ENCODE data around the gene DDX39B.
"Not testable (repeated sequence)": the region's sequence is repeated elsewhere in the genome, so short reads cannot be mapped to it uniquely, and the experiment has no call there.

Gene DDX39B

GRCh38 chr6:31498748-31499147 lies 43.1 kb downstream of the DDX39B start:
- TF ChIP-seq CTCF (IDR thresholded peaks at IDR 0.05; ENCODE audit: control insufficient read depth, extremely low read depth, insufficient read depth) = no peak
- no peak for DNase-seq (ENCODE audit: low read depth)
- no peak overlapping the region for H3K4me3 ChIP-seq (ENCODE audit: low read depth, low read length)

- DNase-seq (ENCODE audit: low read depth) = no peak
- H3K4me3 ChIP-seq (ENCODE audit: low read depth, low read length) = no peak within 1 kb of the TSS
- TF ChIP-seq CTCF (IDR thresholded peaks at IDR 0.05; ENCODE audit: control insufficient read depth, extremely low read depth, insufficient read depth) = no peak
These were observed 44.0 kb downstream of the DDX39B start, which contains the start of gene MICB for GRCh38 chr6:31497531-31498476. Gene MICB (plus strand): TSS chr6:31498145. CDS start chr6:31498194, 49 bp downstream.

GRCh38 chr6:31496826-31497225 lies 45.0 kb downstream of the DDX39B start:
- not testable (repeated sequence) for H3K4me3 ChIP-seq (ENCODE audit: low read depth, low read length); DNase-seq (ENCODE audit: low read depth)

- TF ChIP-seq CTCF (IDR thresholded peaks at IDR 0.05; ENCODE audit: control insufficient read depth, extremely low read depth, insufficient read depth) = no peak
- no peak for DNase-seq (ENCODE audit: low read depth)
- H3K4me3 ChIP-seq (ENCODE audit: low read depth, low read length) = no peak overlapping the region
These were observed 46.2 kb downstream of the DDX39B start for GRCh38 chr6:31495580-31495979.

- DNase-seq (ENCODE audit: low read depth) = no peak
- peak; percentile 77 for TF ChIP-seq CTCF (IDR thresholded peaks at IDR 0.05; ENCODE audit: control insufficient read depth, extremely low read depth, insufficient read depth)
- peak overlapping the region; percentile 49 for H3K4me3 ChIP-seq (ENCODE audit: low read depth, low read length)
These were observed 47.7 kb downstream of the DDX39B start for GRCh38 chr6:31493875-31494694.

- not testable (repeated sequence) for H3K4me3 ChIP-seq (ENCODE audit: low read depth, low read length); DNase-seq (ENCODE audit: low read depth)
These were observed 48.3 kb downstream of the DDX39B start for GRCh38 chr6:31493550-31493874.

GRCh38 chr6:31490115-31490873 lies 51.5 kb downstream of the DDX39B start:
- no peak overlapping the region for H3K4me3 ChIP-seq (ENCODE audit: low read depth, low read length)
- TF ChIP-seq CTCF (IDR thresholded peaks at IDR 0.05; ENCODE audit: control insufficient read depth, extremely low read depth, insufficient read depth) = no peak
- no peak for DNase-seq (ENCODE audit: low read depth)

All from LNCaP clone FGC (cell line).